ENCODE results near the gene GLI1.

GLI1 gene

DNA sequence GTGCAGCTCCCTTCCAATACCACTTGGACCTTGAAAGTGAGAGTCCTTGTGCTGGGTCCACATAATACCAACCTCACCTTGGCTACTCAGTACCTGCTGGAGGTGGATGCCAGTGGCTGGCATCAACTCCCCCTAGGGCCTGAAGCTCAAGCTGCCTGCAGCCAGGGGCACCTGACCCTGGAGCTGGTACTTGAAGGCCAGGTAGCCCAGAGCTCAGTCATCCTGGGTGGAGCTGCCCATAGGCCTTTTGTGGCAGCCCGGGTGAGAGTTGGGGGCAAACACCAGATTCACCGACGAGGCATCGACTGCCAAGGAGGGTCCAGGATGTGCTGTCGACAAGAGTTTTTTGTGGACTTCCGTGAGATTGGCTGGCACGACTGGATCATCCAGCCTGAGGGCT, 10.2 kb upstream of the GLI1 start:
- no peaks in the 10 kb centered on the region for H3K4me1 Mint-ChIP-seq
- H3K27me3 Mint-ChIP-seq, result peaks cover 20% of the 10 kb centered on the region
- H3K9me3 Mint-ChIP-seq, result no peaks in the 10 kb centered on the region
- H3K4me3 Mint-ChIP-seq, result no peak overlapping the region
- H3K27ac Mint-ChIP-seq, result no peak overlapping the region
- no peak for DNase-seq
- CTCF ChIA-PET, result interaction anchor here (1.2 to 1.3 kb wide), 2 partner anchors 9 to 14 kb away, joined by 3 to 4 read pairs; partner anchors contain the start of gene INHBC
- no peaks in the 10 kb centered on the region for H3K36me3 Mint-ChIP-seq

DNA sequence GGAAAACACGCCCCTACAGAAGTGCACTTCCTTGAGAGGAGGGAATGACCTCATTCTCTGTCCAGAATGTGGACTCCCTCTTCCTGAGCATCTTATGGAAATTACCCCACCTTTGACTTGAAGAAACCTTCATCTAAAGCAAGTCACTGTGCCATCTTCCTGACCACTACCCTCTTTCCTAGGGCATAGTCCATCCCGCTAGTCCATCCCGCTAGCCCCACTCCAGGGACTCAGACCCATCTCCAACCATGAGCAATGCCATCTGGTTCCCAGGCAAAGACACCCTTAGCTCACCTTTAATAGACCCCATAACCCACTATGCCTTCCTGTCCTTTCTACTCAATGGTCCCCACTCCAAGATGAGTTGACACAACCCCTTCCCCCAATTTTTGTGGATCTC, 9.5 kb upstream of the GLI1 start:
- Mint-ChIP-seq H3K4me1 (no peaks in the 10 kb centered on the region), H3K36me3 (no peaks in the 10 kb centered on the region), H3K27ac (no peak overlapping the region), H3K4me3 (no peak overlapping the region), H3K9me3 (no peaks in the 10 kb centered on the region), H3K27me3 (peaks cover 27% of the 10 kb centered on the region)
- DNase-seq, result no peak
- CTCF ChIA-PET, result interaction anchor here (1.2 to 7.1 kb wide), 4 partner anchors 8 to 186 kb away, joined by 3 to 90 read pairs (median 30); partner anchors contain the start of gene INHBC

- Mint-ChIP-seq H3K9me3 (no peaks in the 10 kb centered on the region), H3K4me1 (peaks cover 12% of the 10 kb centered on the region), H3K27ac (no peak overlapping the region), H3K4me3 (no peak overlapping the region), H3K36me3 (no peaks in the 10 kb centered on the region), H3K27me3 (peaks cover 39% of the 10 kb centered on the region)
- no peak for DNase-seq
- CTCF ChIA-PET, result interaction anchor here (1.0 to 7.1 kb wide), 13 partner anchors 10 to 236 kb away, joined by 3 to 90 read pairs (median 11); partner anchors contain the start of genes INHBC, NXPH4 and STAC3
These were observed 8.3 kb upstream of the GLI1 start for GRCh38 chr12:57451233-57451778.

DNA sequence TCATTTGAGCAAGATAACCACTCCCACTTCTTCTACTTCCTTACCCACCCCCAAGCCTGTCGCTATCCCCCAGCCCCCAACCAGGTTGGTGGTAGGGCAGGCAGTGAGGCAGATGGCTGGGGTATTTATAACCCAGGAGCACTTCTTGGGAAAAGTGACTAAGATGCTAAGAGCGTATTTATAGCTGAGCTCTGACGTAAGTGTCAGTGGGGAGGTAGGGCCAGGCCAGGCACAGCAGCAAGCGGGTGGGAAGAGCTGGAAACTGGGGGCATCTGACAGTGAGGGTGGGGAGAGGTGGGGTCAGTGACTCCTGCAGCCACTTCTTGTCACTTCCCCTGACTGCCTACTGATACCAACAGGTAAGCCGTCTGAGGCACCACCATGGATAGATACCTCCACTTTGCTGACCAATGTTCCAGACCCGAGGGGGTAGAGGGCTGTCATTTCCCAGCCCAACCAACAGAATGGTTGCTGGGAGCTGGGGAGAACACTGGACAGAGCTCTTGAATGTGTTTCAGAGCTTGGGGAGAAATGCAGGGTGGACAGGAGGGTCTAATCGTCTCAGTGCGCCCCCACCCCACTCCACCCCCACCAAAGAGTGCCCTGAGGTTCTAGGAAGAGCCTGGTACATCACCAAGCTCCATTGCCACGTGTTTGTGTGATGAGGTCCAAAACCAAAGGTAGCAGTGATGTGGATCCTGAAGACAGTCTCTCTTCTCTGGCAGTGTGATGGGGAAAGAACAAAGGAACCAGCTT, 7.2 kb upstream of the GLI1 start:
- peaks cover 48% of the 10 kb centered on the region for H3K27me3 Mint-ChIP-seq
- H3K4me3 Mint-ChIP-seq, result no peak overlapping the region
- CTCF ChIA-PET, result interaction anchor here (0.6 to 7.1 kb wide), 37 partner anchors 8 to 266 kb away, joined by 3 to 90 read pairs (median 4); partner anchors contain the start of genes INHBC, NXPH4 and STAC3
- H3K4me1 Mint-ChIP-seq, result peaks cover 18% of the 10 kb centered on the region
- DNase-seq, result no peak
- H3K36me3 Mint-ChIP-seq, result no peaks in the 10 kb centered on the region
- no peaks in the 10 kb centered on the region for H3K9me3 Mint-ChIP-seq
- H3K27ac Mint-ChIP-seq, result no peak overlapping the region

DNA sequence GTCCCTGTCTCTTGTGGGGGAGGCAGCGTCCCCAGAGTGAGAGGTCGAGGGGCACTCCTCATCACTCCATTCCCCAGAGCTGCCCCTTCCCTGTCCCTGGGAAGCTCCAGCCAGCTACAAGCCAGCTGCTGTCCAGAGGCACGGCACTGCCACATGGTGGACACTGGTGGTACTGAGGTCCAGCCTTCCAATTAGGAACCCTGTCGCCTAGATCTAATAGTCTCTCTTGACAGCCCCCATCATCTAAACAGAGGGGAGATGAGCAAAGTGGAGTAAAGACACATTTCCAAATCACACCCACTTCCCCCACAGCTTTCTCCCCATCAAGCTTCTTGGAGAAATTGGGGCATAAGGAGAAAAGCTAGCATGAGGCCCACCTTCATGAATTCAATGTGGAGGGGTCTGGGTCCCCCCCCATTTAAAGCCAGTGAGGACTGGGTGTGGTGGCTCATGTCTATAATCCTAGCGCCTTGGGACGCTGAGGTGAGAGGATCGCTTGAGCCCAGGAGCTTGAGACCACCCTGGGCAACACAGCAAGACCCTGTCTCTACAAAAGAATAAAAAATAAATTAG, 6.6 kb upstream of the GLI1 start:
- no peaks in the 10 kb centered on the region for H3K36me3 Mint-ChIP-seq
- H3K4me3 Mint-ChIP-seq, result no peak overlapping the region
- H3K27ac Mint-ChIP-seq, result no peak overlapping the region
- DNase-seq, result peak; percentile 74
- H3K27me3 Mint-ChIP-seq, result peaks cover 48% of the 10 kb centered on the region
- peaks cover 18% of the 10 kb centered on the region for H3K4me1 Mint-ChIP-seq
- CTCF ChIA-PET, result interaction anchor here (0.6 to 7.1 kb wide), 35 partner anchors 8 to 267 kb away, joined by 3 to 90 read pairs (median 4); partner anchors contain the start of genes INHBC, NXPH4 and STAC3
- H3K9me3 Mint-ChIP-seq, result no peaks in the 10 kb centered on the region

DNA sequence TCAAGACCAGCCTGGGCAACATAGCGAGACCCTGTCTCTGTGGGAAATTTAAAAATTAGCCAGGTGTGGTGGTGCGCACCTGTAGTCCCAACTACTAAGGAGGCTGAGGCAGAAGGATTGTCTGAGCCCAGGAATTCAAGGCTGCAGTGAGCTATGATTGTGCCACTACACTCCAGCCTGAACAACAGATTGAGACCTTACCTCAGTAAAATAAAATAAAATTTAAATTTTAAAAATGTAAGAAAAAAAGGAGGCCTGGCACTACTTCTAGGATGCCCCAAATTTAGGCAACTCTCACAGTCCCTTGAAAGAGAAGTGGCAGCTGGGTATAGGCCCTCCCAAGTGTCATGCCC, 5.4 kb upstream of the GLI1 start:
- H3K4me1 Mint-ChIP-seq, result peaks cover 29% of the 10 kb centered on the region
- CTCF ChIA-PET, result interaction anchor here (0.8 to 7.1 kb wide), 15 partner anchors 9 to 239 kb away, joined by 3 to 90 read pairs (median 12); partner anchors contain the start of genes INHBC and NXPH4
- no peak overlapping the region for H3K4me3 Mint-ChIP-seq
- H3K36me3 Mint-ChIP-seq, result no peaks in the 10 kb centered on the region
- H3K27me3 Mint-ChIP-seq, result peaks cover 54% of the 10 kb centered on the region
- DNase-seq, result no peak
- H3K27ac Mint-ChIP-seq, result no peak overlapping the region
- no peaks in the 10 kb centered on the region for H3K9me3 Mint-ChIP-seq

DNA sequence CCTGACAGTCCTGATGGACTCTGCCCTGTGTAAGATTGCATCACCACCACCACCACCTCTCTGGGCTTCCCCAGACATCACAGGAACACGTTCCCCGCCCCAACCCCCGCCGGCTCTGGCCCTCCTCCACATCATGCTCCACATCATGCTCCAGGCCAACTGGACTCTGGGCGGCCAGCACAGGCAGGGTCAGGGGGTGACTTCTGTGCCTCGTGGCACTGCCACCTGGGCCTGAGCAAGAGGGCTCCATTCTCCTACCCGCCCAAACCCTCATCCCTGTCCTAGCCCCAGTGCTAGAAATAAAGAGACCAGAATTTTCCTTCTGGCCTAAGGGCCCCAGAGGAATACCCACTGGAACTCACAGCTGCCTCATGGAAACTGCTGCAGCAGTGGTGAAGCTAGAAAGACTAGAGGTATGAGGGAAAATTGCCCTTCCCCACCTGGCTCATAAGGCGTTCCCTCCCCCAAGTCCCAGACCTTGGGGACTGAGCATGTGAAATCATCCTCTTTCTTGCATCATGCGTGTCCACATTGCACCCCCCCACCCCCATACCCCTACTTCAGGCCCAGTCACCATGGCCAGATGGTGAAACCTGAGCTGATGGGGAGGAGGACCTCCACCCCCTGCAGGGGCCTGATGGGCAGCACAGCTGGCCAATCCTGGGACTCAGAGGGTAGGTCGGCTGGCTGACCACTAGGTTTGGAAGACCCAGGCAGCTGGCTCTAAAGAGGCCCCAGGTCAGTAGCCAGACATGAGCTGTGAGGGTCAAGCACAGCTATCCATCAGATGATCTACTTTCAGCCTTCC, 4.8 kb upstream of the GLI1 start, which contains the start of gene INHBE:
INHBE (plus strand) TSS at position 742 of the 808 bp plus-strand sequence. CDS start 230 bp downstream, outside the sequence.
- peaks cover 60% of the 10 kb centered on the region for H3K27me3 Mint-ChIP-seq
- no peaks in the 10 kb centered on the region for H3K36me3 Mint-ChIP-seq
- CTCF ChIA-PET, result interaction anchor here (0.6 to 7.1 kb wide), 21 partner anchors 9 to 965 kb away, joined by 3 to 90 read pairs (median 5); partner anchors contain the start of gene INHBC
- H3K9me3 Mint-ChIP-seq, result no peaks in the 10 kb centered on the region
- no peak for DNase-seq
- peaks cover 32% of the 10 kb centered on the region for H3K4me1 Mint-ChIP-seq
- H3K4me3 Mint-ChIP-seq, result no peak within 1 kb of the TSS
- peak within 1 kb of the TSS; percentile 38 for H3K27ac Mint-ChIP-seq

GRCh38 chr12:57455374-57456144, 4.0 kb upstream of the GLI1 start:
- no peak overlapping the region for H3K4me3 Mint-ChIP-seq
- DNase-seq, result no peak
- peaks cover 37% of the 10 kb centered on the region for H3K4me1 Mint-ChIP-seq
- H3K36me3 Mint-ChIP-seq, result no peaks in the 10 kb centered on the region
- H3K9me3 Mint-ChIP-seq, result no peaks in the 10 kb centered on the region
- H3K27ac Mint-ChIP-seq, result peak overlapping the region; percentile 38
- CTCF ChIA-PET, result interaction anchor here (0.6 to 7.1 kb wide), 25 partner anchors 10 to 964 kb away, joined by 3 to 90 read pairs (median 4); partner anchors contain the start of gene INHBC
- H3K27me3 Mint-ChIP-seq, result peaks cover 67% of the 10 kb centered on the region

GRCh38 chr12:57456145-57456700, 3.4 kb upstream of the GLI1 start:
- no peaks in the 10 kb centered on the region for H3K36me3 Mint-ChIP-seq
- H3K4me1 Mint-ChIP-seq, result peaks cover 42% of the 10 kb centered on the region
- peak overlapping the region; percentile 22 for H3K27ac Mint-ChIP-seq
- DNase-seq, result peak; percentile 69
- CTCF ChIA-PET, result interaction anchor here (0.5 to 7.1 kb wide), 25 partner anchors 10 to 391 kb away, joined by 3 to 90 read pairs (median 4); partner anchors contain the start of gene INHBC
- no peaks in the 10 kb centered on the region for H3K9me3 Mint-ChIP-seq
- H3K27me3 Mint-ChIP-seq, result peaks cover 72% of the 10 kb centered on the region
- H3K4me3 Mint-ChIP-seq, result no peak overlapping the region

- H3K27ac Mint-ChIP-seq, result no peak overlapping the region
- CTCF ChIA-PET, result interaction anchor here (0.5 to 7.1 kb wide), 12 partner anchors 9 to 392 kb away, joined by 3 to 90 read pairs (median 6); partner anchors contain the start of gene INHBC
- no peaks in the 10 kb centered on the region for H3K9me3 Mint-ChIP-seq
- DNase-seq, result no peak
- H3K4me3 Mint-ChIP-seq, result no peak overlapping the region
- H3K27me3 Mint-ChIP-seq, result peaks cover 74% of the 10 kb centered on the region
- no peaks in the 10 kb centered on the region for H3K36me3 Mint-ChIP-seq
- peaks cover 47% of the 10 kb centered on the region for H3K4me1 Mint-ChIP-seq
These were observed 2.7 kb upstream of the GLI1 start for GRCh38 chr12:57456737-57457490.

DNA sequence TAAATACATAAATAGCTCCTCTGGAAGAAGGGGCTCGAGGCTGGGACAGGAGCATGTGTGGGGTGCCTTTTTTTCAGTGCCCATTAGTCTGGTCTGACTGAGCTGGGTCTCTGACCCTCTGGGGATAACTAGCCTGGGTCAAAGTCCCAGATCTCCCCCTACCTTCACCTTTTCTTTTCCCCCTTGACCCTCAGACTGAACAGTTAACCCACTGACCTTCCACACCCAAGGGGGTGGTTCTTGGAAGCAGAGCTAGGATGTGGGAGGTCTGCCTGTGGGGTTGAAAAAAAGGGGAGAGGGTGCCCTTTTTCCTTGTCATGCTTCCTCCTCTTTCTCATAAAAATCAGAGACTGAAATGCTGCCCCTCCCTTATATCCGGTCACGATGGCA, 925 bp upstream of the GLI1 start:
- Mint-ChIP-seq H3K4me3 (peak overlapping the region; percentile 94), H3K4me1 (peaks cover 61% of the 10 kb centered on the region), H3K27me3 (peaks cover 73% of the 10 kb centered on the region), H3K9me3 (no peaks in the 10 kb centered on the region), H3K27ac (peak overlapping the region; percentile 95), H3K36me3 (no peaks in the 10 kb centered on the region)
- DNase-seq, result no peak
- CTCF ChIA-PET, result interaction anchor here (0.5 to 2.4 kb wide), 38 partner anchors 9 to 293 kb away, joined by 3 to 14 read pairs (median 5); partner anchors contain the start of genes ARHGAP9, B4GALNT1, CDK4 and SHMT2
